Activated B cell treated with CpG ODN at 0.5 μM for 24 hours (primary cell): ENCODE measurements around the gene DIP2C. TPM values are rescaled to one million over a fixed set of nuclear protein-coding genes. Genes with fewer than 3 reads are reported as not detected.
A peak's percentile ranks its signal among the peaks of the same experiment; 100 is the strongest.
"Not testable (repeated sequence)": the region's sequence is repeated elsewhere in the genome, so short reads cannot be mapped to it uniquely, and the experiment has no call there.

Experiments used
- ATAC-seq: fragments of 200-7000 bp; cut with Tn5 transposase; one replicate; pipeline ENCODE4 v1.10.0; 2021; ENCODE audit warnings: low read depth, mild to moderate bottlenecking, moderate library complexity
- CTCF ChIA-PET: fragments of 350-600 bp; sonication (Branson Sonifier 250); formaldehyde crosslinking; loops from one replicate; lab custom pipeline; 2021; ENCODE audit warnings: antibody characterized with exemption; lab: Charles Lee
- POLR2A ChIA-PET: fragments of 350-600 bp; sonication (Branson Sonifier 250); formaldehyde crosslinking; loops from one replicate; lab custom pipeline; 2021; ENCODE audit warnings: antibody characterized with exemption; lab: Charles Lee
- DNase-seq: peaks from one replicate; pipeline ENCODE4 v3.0.0; 2022
- H3K27ac Mint-ChIP-seq: one replicate; pipeline ENCODE4 v1.8.0; 2020; ENCODE audit warnings: mixed read lengths
- H3K27me3 Mint-ChIP-seq: one replicate; pipeline ENCODE4 v1.8.0; 2021; ENCODE audit warnings: mixed read lengths
- H3K36me3 Mint-ChIP-seq: one replicate; pipeline ENCODE4 v1.8.0; 2021; ENCODE audit warnings: low read depth, mixed read lengths
- H3K4me1 Mint-ChIP-seq: one replicate; pipeline ENCODE4 v1.8.0; 2021; ENCODE audit warnings: mixed read lengths
- H3K4me3 Mint-ChIP-seq: one replicate; pipeline ENCODE4 v1.8.0; 2020; ENCODE audit warnings: mild to moderate bottlenecking, mixed read lengths
- H3K9me3 Mint-ChIP-seq: one replicate; pipeline ENCODE4 v1.8.0; 2020; ENCODE audit warnings: mixed read lengths
- intact Hi-C: fragments of 100-400 bp; cut with micrococcal nuclease; formaldehyde crosslinking; loops from one replicate; pipeline ENCODE4 v1.15.1; 2024
- total RNA-seq: library from RNA; stranded (reverse); gene quantifications from 2 replicates; pipeline ENCODE4 v1.2.3, GENCODE V29; 2022
- TF ChIP-seq, protein P1 (sequence below): fragments of 200-600 bp; IDR thresholded peaks from one replicate; pipeline ENCODE4 v1.8.0; 2022; ENCODE audit warnings: antibody characterized with exemption, mild to moderate bottlenecking

Gene DIP2C
- total RNA-seq, 1 donor from 2014 or later: 0.49 TPM

DNA sequence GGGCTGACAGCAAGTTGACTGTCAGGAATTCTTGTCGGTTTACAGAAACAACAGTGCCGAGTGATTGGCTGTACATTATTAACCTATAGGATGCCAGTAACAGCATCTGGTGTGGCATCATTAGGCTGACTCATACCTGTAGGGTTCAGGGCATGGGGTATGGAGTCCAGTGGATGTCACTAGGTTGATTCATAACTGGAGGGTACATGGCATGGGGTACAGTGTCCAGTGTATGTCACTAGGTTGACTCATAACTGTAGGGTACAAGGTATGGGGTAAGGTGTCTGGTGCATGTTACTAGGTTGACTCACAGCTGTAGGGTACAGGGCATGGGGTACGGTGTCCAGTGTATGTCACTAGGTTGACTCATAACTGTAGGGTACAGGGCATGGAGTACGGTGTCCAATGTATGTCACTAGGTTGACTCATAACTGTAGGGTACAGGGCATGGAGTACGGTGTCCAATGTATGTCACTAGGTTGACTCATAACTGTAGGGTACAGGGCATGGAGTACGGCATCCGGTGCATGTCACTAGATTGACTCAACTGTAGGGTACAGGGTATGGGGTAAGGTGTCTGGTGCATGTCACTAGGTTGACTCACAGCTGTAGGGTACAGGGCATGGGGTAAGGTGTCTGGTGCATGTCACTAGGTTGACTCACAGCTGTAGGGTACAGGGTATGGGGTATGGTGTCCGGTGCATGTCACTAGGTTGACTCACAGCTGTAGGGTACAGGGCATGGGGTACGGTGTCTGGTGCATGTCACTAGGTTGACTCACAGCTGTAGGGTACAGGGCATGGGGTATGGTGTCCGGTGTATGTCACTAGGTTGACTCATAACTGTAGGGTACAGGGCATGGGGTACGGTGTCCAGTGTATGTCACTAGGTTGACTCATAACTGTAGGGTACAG lies 425.1 kb downstream of the DIP2C start:
- intact Hi-C loops, DNase-seq: not testable (repeated sequence)

DNA sequence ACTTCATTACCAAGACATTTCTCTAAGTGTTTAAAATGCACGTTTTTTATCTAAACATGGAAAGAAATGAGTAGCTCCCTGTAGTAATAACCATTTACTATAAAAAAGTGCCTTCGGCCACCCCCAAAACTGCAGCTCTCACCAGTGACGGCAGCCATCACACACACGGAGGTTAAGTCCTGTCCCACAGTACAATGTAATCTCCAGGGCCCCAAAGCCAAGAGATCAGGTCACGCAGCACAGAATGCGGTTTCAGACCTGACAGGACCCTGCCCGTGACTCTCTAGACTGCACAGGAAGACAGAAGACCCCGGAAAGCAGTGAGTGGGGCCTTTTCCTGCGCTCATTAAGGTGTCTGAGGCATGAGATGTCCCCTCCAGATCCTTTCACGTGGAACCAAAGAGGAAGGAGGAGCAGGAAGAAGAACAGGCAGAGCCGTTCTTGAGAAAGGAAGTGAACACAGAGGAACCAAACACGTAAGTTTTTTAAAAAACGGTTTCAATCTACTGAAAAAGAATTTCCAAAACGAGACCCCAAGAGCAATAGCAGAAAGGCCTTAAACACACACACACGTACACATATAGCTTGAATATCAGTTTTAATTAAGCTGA lies 428.5 kb downstream of the DIP2C start:
- TF ChIP-seq, protein P1, sequence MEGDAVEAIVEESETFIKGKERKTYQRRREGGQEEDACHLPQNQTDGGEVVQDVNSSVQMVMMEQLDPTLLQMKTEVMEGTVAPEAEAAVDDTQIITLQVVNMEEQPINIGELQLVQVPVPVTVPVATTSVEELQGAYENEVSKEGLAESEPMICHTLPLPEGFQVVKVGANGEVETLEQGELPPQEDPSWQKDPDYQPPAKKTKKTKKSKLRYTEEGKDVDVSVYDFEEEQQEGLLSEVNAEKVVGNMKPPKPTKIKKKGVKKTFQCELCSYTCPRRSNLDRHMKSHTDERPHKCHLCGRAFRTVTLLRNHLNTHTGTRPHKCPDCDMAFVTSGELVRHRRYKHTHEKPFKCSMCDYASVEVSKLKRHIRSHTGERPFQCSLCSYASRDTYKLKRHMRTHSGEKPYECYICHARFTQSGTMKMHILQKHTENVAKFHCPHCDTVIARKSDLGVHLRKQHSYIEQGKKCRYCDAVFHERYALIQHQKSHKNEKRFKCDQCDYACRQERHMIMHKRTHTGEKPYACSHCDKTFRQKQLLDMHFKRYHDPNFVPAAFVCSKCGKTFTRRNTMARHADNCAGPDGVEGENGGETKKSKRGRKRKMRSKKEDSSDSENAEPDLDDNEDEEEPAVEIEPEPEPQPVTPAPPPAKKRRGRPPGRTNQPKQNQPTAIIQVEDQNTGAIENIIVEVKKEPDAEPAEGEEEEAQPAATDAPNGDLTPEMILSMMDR: no peak
- ChIA-PET CTCF (no interaction called here), POLR2A (no interaction called here)
- intact Hi-C loops: no loop called here
- H3K4me1 Mint-ChIP-seq: peaks cover 23% of the 10 kb centered on the region
- no peaks in the 10 kb centered on the region for H3K36me3 Mint-ChIP-seq
- ATAC-seq: peak; percentile 52
- H3K9me3 Mint-ChIP-seq: no peaks in the 10 kb centered on the region
- no peak for DNase-seq
- H3K27ac Mint-ChIP-seq: peak overlapping the region; percentile 86
- H3K4me3 Mint-ChIP-seq: peak overlapping the region; percentile 68
- H3K27me3 Mint-ChIP-seq: no peaks in the 10 kb centered on the region

More for the DNA sequence above, 425.1 kb downstream of the DIP2C start:
- ATAC-seq, H3K9me3 Mint-ChIP-seq, H3K36me3 Mint-ChIP-seq, H3K4me3 Mint-ChIP-seq, CTCF ChIA-PET, H3K27me3 Mint-ChIP-seq, H3K27ac Mint-ChIP-seq, POLR2A ChIA-PET: not testable (repeated sequence)
- peaks cover 22% of the 10 kb centered on the region for H3K4me1 Mint-ChIP-seq

DNA sequence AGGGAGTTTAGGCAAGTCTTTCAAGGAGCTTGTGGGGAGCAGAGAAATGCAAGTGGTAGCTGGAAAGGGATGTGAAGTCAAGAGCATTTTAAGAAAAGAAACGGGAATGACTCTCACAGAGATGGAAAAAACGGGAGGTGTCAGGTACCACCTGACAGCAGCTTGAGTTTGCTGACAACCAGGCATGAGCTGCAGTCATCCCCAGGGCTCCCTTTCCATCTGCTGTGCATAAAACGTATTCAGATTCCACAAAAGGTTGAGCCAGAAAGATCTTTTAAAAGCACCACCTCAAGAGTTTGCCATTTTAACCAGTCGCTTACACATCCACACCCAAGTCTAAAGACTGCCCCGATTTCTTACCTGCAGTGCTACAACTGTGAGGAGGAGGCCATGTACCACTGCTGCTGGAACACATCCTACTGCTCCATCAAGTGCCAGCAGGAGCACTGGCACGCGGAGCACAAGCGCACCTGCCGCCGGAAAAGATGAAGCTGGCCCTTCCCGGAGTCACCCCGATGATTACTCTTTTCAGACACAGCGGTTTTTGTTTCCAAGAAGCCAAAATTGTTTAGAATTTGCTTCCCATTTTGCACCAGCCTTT lies 437.4 kb downstream of the DIP2C start:
- TF ChIP-seq, protein P1: no peak
- ChIA-PET CTCF (no interaction called here), POLR2A (no interaction called here)
- H3K9me3 Mint-ChIP-seq: no peaks in the 10 kb centered on the region
- H3K27ac Mint-ChIP-seq: no peak overlapping the region
- no peak overlapping the region for H3K4me3 Mint-ChIP-seq
- peaks cover 62% of the 10 kb centered on the region for H3K36me3 Mint-ChIP-seq
- no peaks in the 10 kb centered on the region for H3K4me1 Mint-ChIP-seq
- ATAC-seq (no peak), DNase-seq (no peak)
- H3K27me3 Mint-ChIP-seq: no peaks in the 10 kb centered on the region
- intact Hi-C loops: no loop called here

DNA sequence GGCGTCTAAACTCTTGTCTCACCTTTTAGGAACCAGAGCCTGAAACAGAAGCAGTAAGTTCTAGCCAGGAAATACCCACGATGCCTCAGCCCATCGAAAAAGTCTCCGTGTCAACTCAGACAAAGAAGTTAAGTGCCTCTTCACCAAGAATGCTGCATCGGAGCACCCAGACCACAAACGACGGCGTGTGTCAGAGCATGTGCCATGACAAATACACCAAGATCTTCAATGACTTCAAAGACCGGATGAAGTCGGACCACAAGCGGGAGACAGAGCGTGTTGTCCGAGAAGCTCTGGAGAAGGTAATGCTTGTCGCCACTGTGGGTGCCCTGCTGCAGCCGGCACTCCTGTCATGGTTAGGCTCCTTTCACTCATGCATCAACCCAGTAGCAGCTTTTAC lies 441.2 kb downstream of the DIP2C start:
- ChIA-PET POLR2A (no interaction called here), CTCF (no interaction called here)
- Mint-ChIP-seq H3K36me3 (peaks cover 83% of the 10 kb centered on the region), H3K27ac (no peak overlapping the region), H3K27me3 (no peaks in the 10 kb centered on the region), H3K4me3 (no peak overlapping the region), H3K4me1 (no peaks in the 10 kb centered on the region), H3K9me3 (no peaks in the 10 kb centered on the region)
- ATAC-seq: no peak
- TF ChIP-seq, protein P1: no peak
- intact Hi-C loops: no loop called here
- DNase-seq: no peak

DNA sequence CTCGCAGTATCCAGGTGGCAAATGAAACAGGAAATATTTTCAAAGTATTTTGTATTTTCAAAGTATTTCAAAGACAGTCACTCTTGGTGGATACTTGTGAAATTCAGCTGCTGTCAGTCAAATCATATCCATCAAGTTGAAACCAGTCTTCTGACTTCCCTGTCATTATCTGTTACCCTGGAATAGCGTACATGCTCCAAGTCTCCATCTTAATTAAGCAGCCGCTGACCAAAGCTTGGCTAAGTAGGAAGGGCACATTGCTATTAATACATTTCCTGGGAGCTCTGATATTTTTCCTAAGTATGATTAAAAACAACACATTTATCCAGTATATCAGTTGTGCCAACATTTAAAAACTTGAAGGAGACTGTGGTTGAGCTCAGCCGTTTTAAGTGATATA lies 442.0 kb downstream of the DIP2C start:
- TF ChIP-seq, protein P1: no peak
- Mint-ChIP-seq H3K9me3 (no peaks in the 10 kb centered on the region), H3K4me3 (no peak overlapping the region), H3K36me3 (peaks cover 81% of the 10 kb centered on the region), H3K4me1 (no peaks in the 10 kb centered on the region), H3K27me3 (no peaks in the 10 kb centered on the region), H3K27ac (no peak overlapping the region)
- ChIA-PET POLR2A (no interaction called here), CTCF (interaction anchor here (1.1 kb wide), 1 partner anchor 10 kb away, joined by 3 read pairs; no protein-coding TSS in a partner anchor)
- intact Hi-C loops: no loop called here
- DNase-seq (no peak), ATAC-seq (no peak)
